ENCODE data around the gene KCNB1. TPM values are rescaled to one million over a fixed set of nuclear protein-coding genes. Genes with fewer than 3 reads are reported as not detected.

KCNB1 gene
- polyA plus RNA-seq, 1 donor from 2014 or later = 3.6 TPM

DNA sequence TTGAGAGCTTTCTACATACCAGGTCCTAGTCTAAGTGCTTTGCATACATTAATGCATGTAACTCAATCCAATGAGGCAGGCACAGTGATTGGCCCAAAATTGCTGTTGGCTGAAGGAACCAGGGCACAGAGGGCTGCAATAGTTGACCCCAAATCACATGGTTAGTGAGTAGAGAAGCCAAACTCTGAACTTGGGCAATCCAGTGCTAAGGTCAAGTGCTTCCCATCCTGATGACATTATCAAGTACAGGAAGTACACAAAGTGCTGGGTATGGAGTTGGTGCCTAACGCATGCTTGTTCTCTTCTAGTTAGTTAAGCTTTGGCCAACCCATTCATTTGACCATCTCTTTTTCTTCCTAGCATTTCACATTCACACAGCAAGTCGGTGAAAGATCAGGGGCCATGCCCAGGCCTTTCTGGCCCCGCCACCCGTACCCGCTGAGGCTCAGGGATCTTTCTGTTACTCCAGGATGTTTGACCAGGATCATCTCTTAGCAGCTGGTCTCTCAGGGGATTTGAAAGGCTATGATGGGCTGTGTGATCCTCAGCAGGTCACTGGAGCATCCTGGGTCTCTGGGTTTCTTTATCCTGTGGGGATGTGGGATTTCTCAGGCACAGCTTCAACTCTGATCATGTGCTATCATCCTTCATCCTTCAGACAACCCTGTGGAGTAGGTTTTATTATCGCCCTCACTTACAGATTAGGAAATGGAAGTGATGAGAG is 7.0 kb downstream of the KCNB1 start:
- Histone ChIP-seq H3K9me2 (ENCODE audit: insufficient read depth, low read length) (no peaks in the 10 kb centered on the region), H3K36me3 (ENCODE audit: insufficient read depth, low read length) (peaks cover 8% of the 10 kb centered on the region), H3K27ac (ENCODE audit: low read length) (no peak overlapping the region), H3K9ac (ENCODE audit: low read length) (no peak overlapping the region), H3K4me2 (ENCODE audit: low read length) (no peak overlapping the region), H3K79me2 (replicated peaks; ENCODE audit: insufficient read depth, low read length) (no peaks in the 10 kb centered on the region), H3K27me3 (ENCODE audit: insufficient read depth, low read depth, low read length) (no peaks in the 10 kb centered on the region), H4K20me1 (ENCODE audit: insufficient read depth) (no peaks in the 10 kb centered on the region), H3K9me3 (ENCODE audit: low read length) (no peaks in the 10 kb centered on the region), H3F3A (ENCODE audit: insufficient read depth, low read length, poor library complexity, severe bottlenecking) (no peaks in the 10 kb centered on the region), H2AFZ (ENCODE audit: low read depth, low read length) (no peak overlapping the region), H3K4me3 (ENCODE audit: low read length) (no peak overlapping the region)
- TF ChIP-seq MXI1 (conservative IDR thresholded peaks at IDR 0.05; ENCODE audit: poor library complexity, severe bottlenecking) (no peak), EP300 (conservative IDR thresholded peaks at IDR 0.05; ENCODE audit: poor library complexity, severe bottlenecking) (no peak), SMC3 (conservative IDR thresholded peaks at IDR 0.05; ENCODE audit: poor library complexity) (no peak), POLR2AphosphoS5 (IDR thresholded peaks at IDR 0.05) (no peak), TAF1 (IDR thresholded peaks at IDR 0.05; ENCODE audit: low read depth) (no peak), EZH2 (IDR thresholded peaks at IDR 0.05; ENCODE audit: borderline replicate concordance, insufficient read depth, low read length, poor library complexity, severe bottlenecking) (no peak), RAD21 (conservative IDR thresholded peaks at IDR 0.05) (no peak), CTCF (IDR thresholded peaks at IDR 0.05; ENCODE audit: poor library complexity, severe bottlenecking) (no peak)
- TF ChIP-seq, protein P1, sequence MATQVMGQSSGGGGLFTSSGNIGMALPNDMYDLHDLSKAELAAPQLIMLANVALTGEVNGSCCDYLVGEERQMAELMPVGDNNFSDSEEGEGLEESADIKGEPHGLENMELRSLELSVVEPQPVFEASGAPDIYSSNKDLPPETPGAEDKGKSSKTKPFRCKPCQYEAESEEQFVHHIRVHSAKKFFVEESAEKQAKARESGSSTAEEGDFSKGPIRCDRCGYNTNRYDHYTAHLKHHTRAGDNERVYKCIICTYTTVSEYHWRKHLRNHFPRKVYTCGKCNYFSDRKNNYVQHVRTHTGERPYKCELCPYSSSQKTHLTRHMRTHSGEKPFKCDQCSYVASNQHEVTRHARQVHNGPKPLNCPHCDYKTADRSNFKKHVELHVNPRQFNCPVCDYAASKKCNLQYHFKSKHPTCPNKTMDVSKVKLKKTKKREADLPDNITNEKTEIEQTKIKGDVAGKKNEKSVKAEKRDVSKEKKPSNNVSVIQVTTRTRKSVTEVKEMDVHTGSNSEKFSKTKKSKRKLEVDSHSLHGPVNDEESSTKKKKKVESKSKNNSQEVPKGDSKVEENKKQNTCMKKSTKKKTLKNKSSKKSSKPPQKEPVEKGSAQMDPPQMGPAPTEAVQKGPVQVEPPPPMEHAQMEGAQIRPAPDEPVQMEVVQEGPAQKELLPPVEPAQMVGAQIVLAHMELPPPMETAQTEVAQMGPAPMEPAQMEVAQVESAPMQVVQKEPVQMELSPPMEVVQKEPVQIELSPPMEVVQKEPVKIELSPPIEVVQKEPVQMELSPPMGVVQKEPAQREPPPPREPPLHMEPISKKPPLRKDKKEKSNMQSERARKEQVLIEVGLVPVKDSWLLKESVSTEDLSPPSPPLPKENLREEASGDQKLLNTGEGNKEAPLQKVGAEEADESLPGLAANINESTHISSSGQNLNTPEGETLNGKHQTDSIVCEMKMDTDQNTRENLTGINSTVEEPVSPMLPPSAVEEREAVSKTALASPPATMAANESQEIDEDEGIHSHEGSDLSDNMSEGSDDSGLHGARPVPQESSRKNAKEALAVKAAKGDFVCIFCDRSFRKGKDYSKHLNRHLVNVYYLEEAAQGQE (IDR thresholded peaks at IDR 0.05; ENCODE audit: borderline replicate concordance) = no peak

DNA sequence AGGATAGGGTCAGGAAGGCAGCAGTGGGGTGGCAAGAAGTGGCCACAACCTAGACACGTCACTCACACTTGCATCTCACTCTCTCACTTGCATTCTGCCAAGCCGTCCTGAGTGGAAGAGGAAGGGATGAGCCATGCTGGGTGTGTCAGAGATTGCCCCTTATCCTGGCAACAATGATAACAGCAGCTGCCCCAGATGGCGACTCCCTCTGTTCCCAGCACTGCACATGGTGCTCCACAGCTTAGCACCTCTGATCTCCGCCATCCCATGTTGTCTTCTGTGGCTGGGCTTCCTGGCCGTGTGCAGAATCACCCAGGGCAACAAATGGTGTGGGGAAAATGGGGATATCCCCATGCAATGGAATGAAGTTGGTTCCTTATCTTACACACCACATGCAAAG is 11.1 kb downstream of the KCNB1 start:
- no peaks in the 10 kb centered on the region for H3K79me2 ChIP-seq (replicated peaks; ENCODE audit: insufficient read depth, low read length)
- H3F3A ChIP-seq (ENCODE audit: insufficient read depth, low read length, poor library complexity, severe bottlenecking) = no peaks in the 10 kb centered on the region
- H3K9me2 ChIP-seq (ENCODE audit: insufficient read depth, low read length) = no peaks in the 10 kb centered on the region
- H3K36me3 ChIP-seq (ENCODE audit: insufficient read depth, low read length) = peaks cover 8% of the 10 kb centered on the region
- no peak overlapping the region for H2AFZ ChIP-seq (ENCODE audit: low read depth, low read length)
- TF ChIP-seq POLR2AphosphoS5 (IDR thresholded peaks at IDR 0.05) (no peak), EP300 (conservative IDR thresholded peaks at IDR 0.05; ENCODE audit: poor library complexity, severe bottlenecking) (no peak), CTCF (IDR thresholded peaks at IDR 0.05; ENCODE audit: poor library complexity, severe bottlenecking) (no peak), RAD21 (conservative IDR thresholded peaks at IDR 0.05) (no peak), SMC3 (conservative IDR thresholded peaks at IDR 0.05; ENCODE audit: poor library complexity) (no peak), MXI1 (conservative IDR thresholded peaks at IDR 0.05; ENCODE audit: poor library complexity, severe bottlenecking) (no peak), TAF1 (IDR thresholded peaks at IDR 0.05; ENCODE audit: low read depth) (no peak), EZH2 (IDR thresholded peaks at IDR 0.05; ENCODE audit: borderline replicate concordance, insufficient read depth, low read length, poor library complexity, severe bottlenecking) (no peak)
- TF ChIP-seq, protein P1 (IDR thresholded peaks at IDR 0.05; ENCODE audit: borderline replicate concordance) = no peak
- H4K20me1 ChIP-seq (ENCODE audit: insufficient read depth) = no peaks in the 10 kb centered on the region
- no peak overlapping the region for H3K27ac ChIP-seq (ENCODE audit: low read length)
- no peaks in the 10 kb centered on the region for H3K9me3 ChIP-seq (ENCODE audit: low read length)
- H3K4me2 ChIP-seq (ENCODE audit: low read length) = no peak overlapping the region
- H3K4me3 ChIP-seq (ENCODE audit: low read length) = no peak overlapping the region
- H3K9ac ChIP-seq (ENCODE audit: low read length) = no peak overlapping the region
- no peaks in the 10 kb centered on the region for H3K27me3 ChIP-seq (ENCODE audit: insufficient read depth, low read depth, low read length)
